OCI-LY7 (cell line): ENCODE results near the gene KLHL3. TPM values are rescaled to one million over a fixed set of nuclear protein-coding genes. Genes with fewer than 3 reads are reported as not detected.

ENCODE experiments used
- BruUV-seq: library from RNA; stranded (reverse); fragments of 400-500 nt; replicated peaks from 2 replicates; lab custom pipeline; 2021; lab: Mats Ljungman, UMichigan
- CTCF ChIA-PET: fragments of 300-600 bp; sonication (Branson Sonifier 250); formaldehyde crosslinking; loops from one replicate; lab custom pipeline; 2022; ENCODE audit warnings: antibody characterized with exemption; ENCODE audit not compliant: unreplicated experiment; lab: Charles Lee
- POLR2A ChIA-PET: fragments of 300-600 bp; sonication (Branson Sonifier 250); formaldehyde crosslinking; loops from one replicate; lab custom pipeline; 2022; ENCODE audit warnings: antibody characterized with exemption; lab: Charles Lee
- DNase-seq: peaks from one replicate; pipeline ENCODE4 v3.0.0-alpha.2; 2015; ENCODE audit warnings: low spot score
- H2AFZ ChIP-seq: fragments of 200-600 bp; sonication (generic), shearing (Covaris generic); 2 replicates; pipeline ENCODE4 v1.6.1; 2014; ENCODE audit warnings: mild to moderate bottlenecking, antibody characterized with exemption, low read length, moderate library complexity
- H3K27ac ChIP-seq: fragments of 200-600 bp; sonication (generic); 2 replicates; pipeline ENCODE4 v1.5.1; 2014; ENCODE audit warnings: mixed run types, low read depth, mild to moderate bottlenecking, moderate library complexity, low read length, inconsistent platforms; ENCODE audit not compliant: poor library complexity, severe bottlenecking
- H3K36me3 ChIP-seq: fragments of 200-600 bp; sonication (generic); 2 replicates; pipeline ENCODE4 v1.6.1; 2014; ENCODE audit warnings: mild to moderate bottlenecking, antibody characterized with exemption, low read length, moderate library complexity, mixed read lengths; ENCODE audit not compliant: insufficient read depth
- H3K4me1 ChIP-seq: fragments of 200-600 bp; sonication (generic); 2 replicates; pipeline ENCODE4 v1.5.1; 2014; ENCODE audit warnings: mild to moderate bottlenecking, low read length; ENCODE audit not compliant: insufficient read depth, poor library complexity, severe bottlenecking
- H3K4me2 ChIP-seq: fragments of 200-600 bp; sonication (generic); 2 replicates; pipeline ENCODE4 v1.6.1; 2014; ENCODE audit warnings: mild to moderate bottlenecking, low read length
- H3K4me3 ChIP-seq: fragments of 200-600 bp; sonication (generic); 2 replicates; pipeline ENCODE4 v1.5.1; 2014; ENCODE audit warnings: mild to moderate bottlenecking, low read depth, low read length; ENCODE audit not compliant: poor library complexity, severe bottlenecking
- H3K79me2 ChIP-seq: fragments of 200-600 bp; sonication (generic); 2 replicates; pipeline ENCODE4 v1.6.1; 2016; ENCODE audit warnings: low read depth, mild to moderate bottlenecking, low read length, moderate library complexity, mixed read lengths; ENCODE audit not compliant: insufficient read depth
- H3K9me2 ChIP-seq: fragments of 200-600 bp; sonication (generic); 2 replicates; pipeline ENCODE4 v1.6.1; 2016; ENCODE audit warnings: mild to moderate bottlenecking, low read length, mixed read lengths; ENCODE audit not compliant: insufficient read depth
- H3K9me3 ChIP-seq: fragments of 200-600 bp; sonication (generic); 2 replicates; pipeline ENCODE4 v1.6.1; 2014; ENCODE audit warnings: mild to moderate bottlenecking, mixed run types, low read length, mixed read lengths
- H4K20me1 ChIP-seq: fragments of 200-600 bp; sonication (generic); 2 replicates; pipeline ENCODE4 v1.6.1; 2014; ENCODE audit warnings: mild to moderate bottlenecking, antibody characterized with exemption, low read length, moderate library complexity, mixed read lengths; ENCODE audit not compliant: insufficient read depth
- EZH2phosphoT487 ChIP-seq: fragments of 200-600 bp; sonication (generic); IDR thresholded peaks from 2 replicates; pipeline ENCODE4 v1.6.1; 2018; ENCODE audit warnings: low read depth, borderline replicate concordance, mild to moderate bottlenecking, mixed run types, antibody characterized with exemption, low read length, moderate library complexity, mixed read lengths
- intact Hi-C: fragments of 100-400 bp; cut with micrococcal nuclease; formaldehyde crosslinking; loops from one replicate; pipeline ENCODE4 v1.10.0; 2022; ENCODE audit not compliant: unreplicated experiment
- total RNA-seq, 2 experiments: library from RNA; depleted of rRNA in 1 of 2; stranded (reverse); fragments of >200 nt in 1 of 2; shearing (Covaris generic) in 1 of 2; gene quantifications; 2 replicates each; pipeline ENCODE4 v1.2.3, GENCODE V29; 2014 to 2022
- TF ChIP-seq, protein P1 (sequence below): fragments of 200-600 bp; sonication (generic); conservative IDR thresholded peaks from 2 replicates; pipeline ENCODE4 v1.5.1; 2014; ENCODE audit warnings: mild to moderate bottlenecking, antibody characterized with exemption, low read length, moderate library complexity, mixed read lengths

KLHL3 gene
- total RNA-seq, 2 experiments from 2014 or later: 0.28 to 6.2 TPM

- ChIA-PET POLR2A (no interaction called here), CTCF (no interaction called here)
- no peak overlapping the region for H3K4me2 ChIP-seq
- TF ChIP-seq EZH2phosphoT487: no peak
- TF ChIP-seq, protein P1, sequence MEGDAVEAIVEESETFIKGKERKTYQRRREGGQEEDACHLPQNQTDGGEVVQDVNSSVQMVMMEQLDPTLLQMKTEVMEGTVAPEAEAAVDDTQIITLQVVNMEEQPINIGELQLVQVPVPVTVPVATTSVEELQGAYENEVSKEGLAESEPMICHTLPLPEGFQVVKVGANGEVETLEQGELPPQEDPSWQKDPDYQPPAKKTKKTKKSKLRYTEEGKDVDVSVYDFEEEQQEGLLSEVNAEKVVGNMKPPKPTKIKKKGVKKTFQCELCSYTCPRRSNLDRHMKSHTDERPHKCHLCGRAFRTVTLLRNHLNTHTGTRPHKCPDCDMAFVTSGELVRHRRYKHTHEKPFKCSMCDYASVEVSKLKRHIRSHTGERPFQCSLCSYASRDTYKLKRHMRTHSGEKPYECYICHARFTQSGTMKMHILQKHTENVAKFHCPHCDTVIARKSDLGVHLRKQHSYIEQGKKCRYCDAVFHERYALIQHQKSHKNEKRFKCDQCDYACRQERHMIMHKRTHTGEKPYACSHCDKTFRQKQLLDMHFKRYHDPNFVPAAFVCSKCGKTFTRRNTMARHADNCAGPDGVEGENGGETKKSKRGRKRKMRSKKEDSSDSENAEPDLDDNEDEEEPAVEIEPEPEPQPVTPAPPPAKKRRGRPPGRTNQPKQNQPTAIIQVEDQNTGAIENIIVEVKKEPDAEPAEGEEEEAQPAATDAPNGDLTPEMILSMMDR: no peak
- H3K4me1 ChIP-seq: no peaks in the 10 kb centered on the region
- no peak overlapping the region for H3K27ac ChIP-seq
- H3K9me2 ChIP-seq: no peaks in the 10 kb centered on the region
- intact Hi-C loops: no loop called here
- no peaks in the 10 kb centered on the region for H3K36me3 ChIP-seq
- no peak for DNase-seq
- no peak overlapping the region for H2AFZ ChIP-seq
- no TSS peak for BruUV-seq
- H4K20me1 ChIP-seq: no peaks in the 10 kb centered on the region
- H3K79me2 ChIP-seq: no peaks in the 10 kb centered on the region
- no peaks in the 10 kb centered on the region for H3K9me3 ChIP-seq
- H3K4me3 ChIP-seq: no peak overlapping the region
Observed at GRCh38 chr5:137622850-137623249, 113.0 kb downstream of the KLHL3 start.

GRCh38 chr5:137621861-137622823, 113.7 kb downstream of the KLHL3 start:
- H3K9me3 ChIP-seq: no peaks in the 10 kb centered on the region
- H3K79me2 ChIP-seq: no peaks in the 10 kb centered on the region
- BruUV-seq: no TSS peak
- TF ChIP-seq, protein P1: no peak
- no peak for TF ChIP-seq EZH2phosphoT487
- intact Hi-C loops: no loop called here
- no peak overlapping the region for H3K4me3 ChIP-seq
- ChIA-PET POLR2A (no interaction called here), CTCF (no interaction called here)
- H3K9me2 ChIP-seq: no peaks in the 10 kb centered on the region
- H3K4me2 ChIP-seq: no peak overlapping the region
- no peaks in the 10 kb centered on the region for H3K4me1 ChIP-seq
- H3K36me3 ChIP-seq: no peaks in the 10 kb centered on the region
- H4K20me1 ChIP-seq: no peaks in the 10 kb centered on the region
- no peak overlapping the region for H3K27ac ChIP-seq
- no peak for DNase-seq
- H2AFZ ChIP-seq: no peak overlapping the region

GRCh38 chr5:137621306-137621705, 114.6 kb downstream of the KLHL3 start:
- H3K4me1 ChIP-seq: no peaks in the 10 kb centered on the region
- H3K4me2 ChIP-seq: no peak overlapping the region
- no peak overlapping the region for H3K4me3 ChIP-seq
- ChIA-PET POLR2A (interaction anchor here (0.8 kb wide), 1 partner anchor 21 kb away, joined by 3 read pairs; no protein-coding TSS in a partner anchor), CTCF (no interaction called here)
- intact Hi-C loops: no loop called here
- no peaks in the 10 kb centered on the region for H3K79me2 ChIP-seq
- H2AFZ ChIP-seq: no peak overlapping the region
- DNase-seq: no peak
- no peak overlapping the region for H3K27ac ChIP-seq
- no peaks in the 10 kb centered on the region for H4K20me1 ChIP-seq
- H3K9me2 ChIP-seq: no peaks in the 10 kb centered on the region
- no TSS peak for BruUV-seq
- no peaks in the 10 kb centered on the region for H3K9me3 ChIP-seq
- H3K36me3 ChIP-seq: no peaks in the 10 kb centered on the region
- TF ChIP-seq EZH2phosphoT487: no peak
- TF ChIP-seq, protein P1: no peak
